Measurements from ENCODE around the gene ELFN1.

- TF ChIP-seq POLR2AphosphoS5 (IDR thresholded peaks at IDR 0.05; ENCODE audit: low read depth, low read length) (no peak), REST (IDR thresholded peaks at IDR 0.05; ENCODE audit: insufficient read depth in 1 of 2, low read depth in 2 of 2, low read length in 2 of 2) (no peak), TAF1 (IDR thresholded peaks at IDR 0.05; ENCODE audit: borderline replicate concordance, insufficient read depth, low read length) (no peak)
Observed at GRCh38 chr7:1695800-1696454, 25.9 kb downstream of the ELFN1 start.
